ENCODE measurements around the gene ATP8B3.
"Not testable (repeated sequence)": the region's sequence is repeated elsewhere in the genome, so short reads cannot be mapped to it uniquely, and the experiment has no call there.

The ATP8B3 gene

GRCh38 chr19:1765904-1766799 lies 45.9 kb downstream of the ATP8B3 start:
- no peak for DNase-seq

GRCh38 chr19:1765232-1765903 lies 46.7 kb downstream of the ATP8B3 start:
- no peak for DNase-seq

- DNase-seq = no peak
These were observed 47.3 kb downstream of the ATP8B3 start for GRCh38 chr19:1764729-1765128.

- DNase-seq = no peak
These were observed 48.1 kb downstream of the ATP8B3 start for GRCh38 chr19:1763648-1764639.

- DNase-seq = no peak
These were observed 49.6 kb downstream of the ATP8B3 start for GRCh38 chr19:1762243-1763117.

- DNase-seq = no peak
These were observed 50.4 kb downstream of the ATP8B3 start for GRCh38 chr19:1761528-1762242.

GRCh38 chr19:1760786-1761527 lies 51.1 kb downstream of the ATP8B3 start:
- DNase-seq = not testable (repeated sequence)

- DNase-seq = no peak
These were observed 52.1 kb downstream of the ATP8B3 start for GRCh38 chr19:1760020-1760419.

- DNase-seq = no peak
These were observed 52.8 kb downstream of the ATP8B3 start for GRCh38 chr19:1758959-1759903.

GRCh38 chr19:1758231-1758577 lies 53.9 kb downstream of the ATP8B3 start:
- no peak for DNase-seq

GRCh38 chr19:1757468-1758230 lies 54.4 kb downstream of the ATP8B3 start:
- DNase-seq = no peak

GRCh38 chr19:1756705-1757465 lies 55.2 kb downstream of the ATP8B3 start:
- no peak for DNase-seq

GRCh38 chr19:1756264-1756663 lies 55.8 kb downstream of the ATP8B3 start:
- DNase-seq = no peak

- no peak for DNase-seq
These were observed 56.5 kb downstream of the ATP8B3 start for GRCh38 chr19:1755467-1756171.

GRCh38 chr19:1754636-1755466 lies 57.2 kb downstream of the ATP8B3 start:
- no peak for DNase-seq

GRCh38 chr19:1754018-1754635 lies 57.9 kb downstream of the ATP8B3 start:
- DNase-seq = no peak

Data from CD4-positive, alpha-beta T cell treated with Interleukin-17A for 4 hours (primary cell).